NCI-H2227 (cell line): ENCODE results near the gene DPCD.

Experiments used
- DNase-seq: peaks from one replicate; lab custom pipeline; 2025; ENCODE audit not compliant: unreplicated experiment; lab: John Stamatoyannopoulos, UW

Gene DPCD

DNA sequence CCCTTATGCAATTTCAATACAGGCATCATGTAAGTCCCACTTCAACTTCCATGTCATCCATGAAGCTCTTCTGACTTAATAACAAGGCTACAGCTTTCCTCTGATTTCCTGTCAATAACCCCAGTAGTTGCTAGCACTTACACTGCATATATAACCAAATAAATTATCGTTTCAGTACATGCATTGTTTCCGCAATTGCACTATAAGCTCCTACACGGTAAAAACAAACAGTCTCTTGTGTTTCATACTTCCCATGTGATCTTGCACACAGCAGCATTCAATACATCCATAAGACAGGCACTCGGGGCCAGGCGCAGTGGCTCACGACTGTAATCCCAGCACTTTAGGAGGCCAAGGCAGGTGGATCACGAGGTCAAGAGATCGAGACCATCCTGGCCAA, 65.4 kb downstream of the DPCD start:
- no peak for DNase-seq

DNA sequence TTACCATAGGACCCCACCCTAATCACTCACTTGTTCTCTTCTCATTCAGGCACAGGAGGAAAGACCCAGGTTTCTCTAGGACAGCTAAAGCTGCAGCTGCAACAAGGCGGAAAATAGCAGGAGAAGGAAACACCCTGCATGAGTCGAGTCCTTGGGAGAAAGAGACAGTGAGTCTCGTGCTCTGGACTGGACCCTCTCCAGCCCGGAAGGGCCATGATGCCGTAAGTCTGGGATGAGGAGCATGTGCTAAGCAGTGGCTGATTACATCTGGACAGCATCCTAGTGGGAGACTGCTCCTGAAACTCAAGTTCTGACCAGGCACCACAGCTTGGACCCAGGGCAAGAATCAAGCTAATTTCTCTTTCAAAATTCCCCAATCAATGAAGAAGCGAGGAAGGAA, 67.4 kb downstream of the DPCD start:
- no peak for DNase-seq

DNA sequence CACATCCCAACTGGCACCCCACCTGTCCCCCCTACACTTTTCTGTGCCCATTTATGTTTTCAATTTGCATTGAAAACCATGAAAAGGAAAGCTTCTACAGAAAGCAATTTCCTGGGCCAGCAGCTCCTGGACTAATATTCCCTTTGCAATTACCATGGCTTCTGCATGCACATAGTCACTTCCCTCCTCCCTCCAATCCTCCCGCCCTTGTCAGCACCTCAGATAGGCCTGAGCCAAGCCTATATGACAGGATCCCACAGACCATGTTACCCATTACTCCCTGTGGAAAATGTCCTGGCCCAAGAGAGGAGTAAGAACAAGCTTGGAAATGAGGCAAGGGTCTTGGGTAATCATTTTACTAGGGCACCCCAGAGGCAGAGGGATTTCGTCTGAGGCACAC, 68.8 kb downstream of the DPCD start:
- DNase-seq, result no peak

DNA sequence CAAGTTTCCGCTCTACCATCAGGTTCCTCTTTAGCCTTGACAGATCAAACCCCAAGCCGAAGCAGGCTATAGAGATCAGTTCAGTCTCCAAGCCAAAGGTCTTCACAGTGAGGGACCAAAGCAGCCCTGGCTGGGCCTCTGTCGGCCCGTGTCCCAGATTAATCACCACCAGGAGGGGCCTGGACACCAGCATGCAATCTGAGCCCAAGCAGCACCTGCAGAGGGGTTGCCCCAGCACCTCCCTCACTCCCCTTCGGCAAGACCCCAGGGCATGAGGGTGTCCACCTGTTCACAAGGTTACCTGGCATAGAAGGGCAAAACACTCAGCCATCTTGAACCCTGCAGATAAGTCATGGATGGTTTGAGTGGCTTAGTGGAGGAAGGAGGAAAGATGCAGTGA, 70.9 kb downstream of the DPCD start:
- no peak for DNase-seq
